GM23338 (cell line): ENCODE data around the gene RPS6KA5. TPM values are rescaled to one million over a fixed set of nuclear protein-coding genes. Genes with fewer than 3 reads are reported as not detected.

Experiments used
- ATAC-seq: fragments of 200-7000 bp; cut with Tn5 transposase; 3 replicates; pipeline ENCODE4 v1.9.1; 2020
- DNase-seq: peaks from one replicate; pipeline ENCODE4 v3.0.0-alpha.2; 2015; ENCODE audit warnings: low spot score
- H2AFZ ChIP-seq: fragments of 200-600 bp; sonication (generic); 2 replicates; pipeline ENCODE4 v1.8.0; 2016; ENCODE audit warnings: antibody characterized with exemption, mild to moderate bottlenecking, moderate library complexity
- H3F3A ChIP-seq: fragments of 200-600 bp; sonication (generic); replicated peaks from 2 replicates; pipeline ENCODE4 v1.8.0; 2017; ENCODE audit warnings: antibody characterized with exemption, mixed run types, low read depth
- H3K27ac ChIP-seq: fragments of 200-600 bp; sonication (generic); 2 replicates; pipeline ENCODE4 v1.6.1; 2016; ENCODE audit warnings: low read depth
- H3K27me3 ChIP-seq: fragments of 200-600 bp; sonication (generic); 2 replicates; pipeline ENCODE4 v1.8.0; 2016; ENCODE audit warnings: mild to moderate bottlenecking, mixed run types, moderate library complexity; ENCODE audit not compliant: insufficient read depth
- H3K36me3 ChIP-seq: fragments of 200-600 bp; sonication (generic); 2 replicates; pipeline ENCODE4 v1.8.0; 2016; ENCODE audit warnings: mild to moderate bottlenecking; ENCODE audit not compliant: insufficient read depth
- H3K4me1 ChIP-seq: fragments of 200-600 bp; sonication (generic); 2 replicates; pipeline ENCODE4 v1.8.0; 2016; ENCODE audit warnings: mild to moderate bottlenecking, moderate library complexity; ENCODE audit not compliant: insufficient read depth
- H3K4me2 ChIP-seq: fragments of 200-600 bp; sonication (generic); 2 replicates; pipeline ENCODE4 v1.7.1; 2017; ENCODE audit warnings: mixed run types
- H3K4me3 ChIP-seq: fragments of 200-600 bp; sonication (generic); 2 replicates; pipeline ENCODE4 v1.6.1; 2016; ENCODE audit warnings: mixed run types
- H3K79me2 ChIP-seq: fragments of 200-600 bp; sonication (generic); replicated peaks from 2 replicates; pipeline ENCODE4 v1.8.0; 2017; ENCODE audit warnings: mild to moderate bottlenecking; ENCODE audit not compliant: insufficient read depth
- H3K9me2 ChIP-seq: fragments of 200-600 bp; sonication (generic); 2 replicates; pipeline ENCODE4 v1.8.0; 2017; ENCODE audit not compliant: insufficient read depth
- H4K20me1 ChIP-seq: fragments of 200-600 bp; sonication (generic); replicated peaks from 2 replicates; pipeline ENCODE4 v1.8.0; 2017; ENCODE audit warnings: mild to moderate bottlenecking; ENCODE audit not compliant: insufficient read depth
- H3K27ac Mint-ChIP-seq: 2 replicates; pipeline ENCODE4 v1.8.0; 2020; ENCODE audit warnings: inconsistent platforms, mild to moderate bottlenecking, moderate library complexity, mixed read lengths
- H3K27me3 Mint-ChIP-seq: 3 replicates; pipeline ENCODE4 v1.8.0; 2022; ENCODE audit warnings: low read depth, mild to moderate bottlenecking, moderate library complexity, mixed read lengths, inconsistent platforms; ENCODE audit not compliant: insufficient read depth, poor library complexity
- H3K36me3 Mint-ChIP-seq: 3 replicates; pipeline ENCODE4 v1.8.0; 2021; ENCODE audit warnings: low read depth, mild to moderate bottlenecking, inconsistent platforms, moderate library complexity, mixed read lengths
- H3K4me1 Mint-ChIP-seq: 3 replicates; pipeline ENCODE4 v1.8.0; 2020; ENCODE audit warnings: mild to moderate bottlenecking, inconsistent platforms, mixed read lengths
- H3K4me3 Mint-ChIP-seq: 3 replicates; pipeline ENCODE4 v1.8.0; 2021; ENCODE audit warnings: moderate library complexity, mild to moderate bottlenecking, inconsistent platforms, mixed read lengths
- H3K9me3 Mint-ChIP-seq: 3 replicates; pipeline ENCODE4 v1.8.0; 2020; ENCODE audit warnings: moderate library complexity, mild to moderate bottlenecking, inconsistent platforms, mixed read lengths
- EZH2 ChIP-seq: fragments of 200-600 bp; sonication (generic); IDR thresholded peaks from one replicate; pipeline ENCODE4 v1.8.0; 2017; ENCODE audit warnings: antibody characterized with exemption, mild to moderate bottlenecking, low read depth; ENCODE audit not compliant: unreplicated experiment
- EZH2phosphoT487 ChIP-seq: fragments of 200-600 bp; sonication (generic); IDR thresholded peaks from one replicate; pipeline ENCODE4 v1.8.1; 2018; ENCODE audit warnings: antibody characterized with exemption; ENCODE audit not compliant: unreplicated experiment
- JUNB ChIP-seq: IDR thresholded peaks from one replicate; pipeline ENCODE4 v1.6.1; 2016; ENCODE audit warnings: antibody characterized with exemption; ENCODE audit not compliant: unreplicated experiment
- NANOG ChIP-seq: IDR thresholded peaks from 2 replicates; pipeline ENCODE4 v1.6.1; 2016; ENCODE audit warnings: antibody characterized with exemption, borderline replicate concordance
- STAT1 ChIP-seq: IDR thresholded peaks from one replicate; pipeline ENCODE4 v1.6.1; 2016; ENCODE audit warnings: antibody characterized with exemption; ENCODE audit not compliant: unreplicated experiment
- polyA plus RNA-seq: library from polyadenylated mRNA; unstranded; fragments of >200 nt; fragmentation: Nextera tagmentation; extraction: Ambion mirVana; gene quantifications from 2 replicates; pipeline ENCODE4 v1.2.1, GENCODE V29; 2016
- total RNA-seq: library from RNA; depleted of rRNA; stranded (reverse); fragments of >200 nt; shearing (Covaris generic); gene quantifications from 2 replicates; pipeline ENCODE4 v1.2.3, GENCODE V29; 2014
- TF ChIP-seq, protein P1 (sequence below): IDR thresholded peaks from 2 replicates; pipeline ENCODE4 v1.6.1; 2016; ENCODE audit warnings: antibody characterized with exemption
- TF ChIP-seq, protein P2 (sequence below), 2 experiments: fragments of 200-600 bp in 1 of 2; sonication (generic) in 1 of 2; conservative IDR thresholded peaks; 2 replicates each; pipeline versions ENCODE4 v1.5.1 to v1.6.1; 2016 to 2017; ENCODE audit warnings: antibody characterized with exemption in 2 of 2, low read depth in 2 of 2, mild to moderate bottlenecking in 2 of 2, moderate library complexity in 1 of 2
- TF ChIP-seq, protein P3 (sequence below): fragments of 250-450 bp; sonication (Bioruptor Pico); IDR thresholded peaks from 2 replicates; pipeline ENCODE4 v1.5.0; 2020; ENCODE audit warnings: mild to moderate bottlenecking, moderate library complexity

RPS6KA5 gene
- total and polyA plus RNA-seq, 2 experiments from 2014 or later = 2.1 to 2.4 TPM

DNA sequence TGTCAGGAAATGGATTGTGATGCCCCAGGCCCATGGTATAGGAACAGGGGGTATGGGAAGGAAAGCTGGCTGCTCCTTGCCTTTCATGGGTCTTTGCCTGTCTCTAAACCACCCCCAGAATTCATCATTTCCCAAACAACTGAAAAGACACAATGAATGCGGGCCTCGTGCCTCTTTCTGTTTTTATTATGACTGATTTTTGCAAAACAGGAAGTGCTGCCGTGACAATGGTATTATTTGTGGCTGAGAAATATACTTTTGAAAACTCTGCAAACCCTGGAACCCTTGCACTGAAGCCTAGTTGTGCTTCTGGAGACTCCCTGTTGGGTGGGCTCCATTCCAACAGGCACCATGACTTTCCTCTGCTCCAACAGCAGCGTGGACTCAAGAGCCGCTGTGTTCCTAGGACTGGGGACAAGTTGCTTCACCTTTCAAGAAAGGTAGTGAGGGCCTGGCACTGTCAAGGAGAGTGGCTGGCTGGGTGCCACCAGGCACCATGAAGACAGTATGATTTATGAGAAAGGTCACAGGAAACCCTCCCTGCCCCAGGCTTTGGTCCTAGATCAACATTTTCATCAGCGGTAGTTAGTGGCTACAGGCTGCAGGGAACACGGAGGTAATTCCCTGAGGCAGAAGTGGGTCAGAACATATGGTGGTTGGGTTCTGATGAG, 48.6 kb upstream of the RPS6KA5 start:
- H3K27me3 Mint-ChIP-seq = peaks cover 6% of the 10 kb centered on the region
- H3K4me1 Mint-ChIP-seq = peaks cover 25% of the 10 kb centered on the region
- H3K27ac ChIP-seq = no peak overlapping the region
- H3K27me3 ChIP-seq = no peaks in the 10 kb centered on the region
- no peaks in the 10 kb centered on the region for H4K20me1 ChIP-seq
- peaks cover 5% of the 10 kb centered on the region; the same call in 1 of the 2 replicates for H3K9me2 ChIP-seq
- no peak overlapping the region for H3K4me3 ChIP-seq
- peaks cover 7% of the 10 kb centered on the region for H3K4me1 ChIP-seq
- TF ChIP-seq STAT1 (no peak), EZH2phosphoT487 (no peak), EZH2 (no peak), NANOG (no peak), JUNB (no peak)
- TF ChIP-seq, protein P1, sequence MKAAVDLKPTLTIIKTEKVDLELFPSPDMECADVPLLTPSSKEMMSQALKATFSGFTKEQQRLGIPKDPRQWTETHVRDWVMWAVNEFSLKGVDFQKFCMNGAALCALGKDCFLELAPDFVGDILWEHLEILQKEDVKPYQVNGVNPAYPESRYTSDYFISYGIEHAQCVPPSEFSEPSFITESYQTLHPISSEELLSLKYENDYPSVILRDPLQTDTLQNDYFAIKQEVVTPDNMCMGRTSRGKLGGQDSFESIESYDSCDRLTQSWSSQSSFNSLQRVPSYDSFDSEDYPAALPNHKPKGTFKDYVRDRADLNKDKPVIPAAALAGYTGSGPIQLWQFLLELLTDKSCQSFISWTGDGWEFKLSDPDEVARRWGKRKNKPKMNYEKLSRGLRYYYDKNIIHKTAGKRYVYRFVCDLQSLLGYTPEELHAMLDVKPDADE = no peak
- TF ChIP-seq, protein P2, sequence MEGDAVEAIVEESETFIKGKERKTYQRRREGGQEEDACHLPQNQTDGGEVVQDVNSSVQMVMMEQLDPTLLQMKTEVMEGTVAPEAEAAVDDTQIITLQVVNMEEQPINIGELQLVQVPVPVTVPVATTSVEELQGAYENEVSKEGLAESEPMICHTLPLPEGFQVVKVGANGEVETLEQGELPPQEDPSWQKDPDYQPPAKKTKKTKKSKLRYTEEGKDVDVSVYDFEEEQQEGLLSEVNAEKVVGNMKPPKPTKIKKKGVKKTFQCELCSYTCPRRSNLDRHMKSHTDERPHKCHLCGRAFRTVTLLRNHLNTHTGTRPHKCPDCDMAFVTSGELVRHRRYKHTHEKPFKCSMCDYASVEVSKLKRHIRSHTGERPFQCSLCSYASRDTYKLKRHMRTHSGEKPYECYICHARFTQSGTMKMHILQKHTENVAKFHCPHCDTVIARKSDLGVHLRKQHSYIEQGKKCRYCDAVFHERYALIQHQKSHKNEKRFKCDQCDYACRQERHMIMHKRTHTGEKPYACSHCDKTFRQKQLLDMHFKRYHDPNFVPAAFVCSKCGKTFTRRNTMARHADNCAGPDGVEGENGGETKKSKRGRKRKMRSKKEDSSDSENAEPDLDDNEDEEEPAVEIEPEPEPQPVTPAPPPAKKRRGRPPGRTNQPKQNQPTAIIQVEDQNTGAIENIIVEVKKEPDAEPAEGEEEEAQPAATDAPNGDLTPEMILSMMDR (conservative IDR thresholded peaks at IDR 0.05; ENCODE audit: low read depth in 2 of 2) = no peak
- TF ChIP-seq, protein P3, sequence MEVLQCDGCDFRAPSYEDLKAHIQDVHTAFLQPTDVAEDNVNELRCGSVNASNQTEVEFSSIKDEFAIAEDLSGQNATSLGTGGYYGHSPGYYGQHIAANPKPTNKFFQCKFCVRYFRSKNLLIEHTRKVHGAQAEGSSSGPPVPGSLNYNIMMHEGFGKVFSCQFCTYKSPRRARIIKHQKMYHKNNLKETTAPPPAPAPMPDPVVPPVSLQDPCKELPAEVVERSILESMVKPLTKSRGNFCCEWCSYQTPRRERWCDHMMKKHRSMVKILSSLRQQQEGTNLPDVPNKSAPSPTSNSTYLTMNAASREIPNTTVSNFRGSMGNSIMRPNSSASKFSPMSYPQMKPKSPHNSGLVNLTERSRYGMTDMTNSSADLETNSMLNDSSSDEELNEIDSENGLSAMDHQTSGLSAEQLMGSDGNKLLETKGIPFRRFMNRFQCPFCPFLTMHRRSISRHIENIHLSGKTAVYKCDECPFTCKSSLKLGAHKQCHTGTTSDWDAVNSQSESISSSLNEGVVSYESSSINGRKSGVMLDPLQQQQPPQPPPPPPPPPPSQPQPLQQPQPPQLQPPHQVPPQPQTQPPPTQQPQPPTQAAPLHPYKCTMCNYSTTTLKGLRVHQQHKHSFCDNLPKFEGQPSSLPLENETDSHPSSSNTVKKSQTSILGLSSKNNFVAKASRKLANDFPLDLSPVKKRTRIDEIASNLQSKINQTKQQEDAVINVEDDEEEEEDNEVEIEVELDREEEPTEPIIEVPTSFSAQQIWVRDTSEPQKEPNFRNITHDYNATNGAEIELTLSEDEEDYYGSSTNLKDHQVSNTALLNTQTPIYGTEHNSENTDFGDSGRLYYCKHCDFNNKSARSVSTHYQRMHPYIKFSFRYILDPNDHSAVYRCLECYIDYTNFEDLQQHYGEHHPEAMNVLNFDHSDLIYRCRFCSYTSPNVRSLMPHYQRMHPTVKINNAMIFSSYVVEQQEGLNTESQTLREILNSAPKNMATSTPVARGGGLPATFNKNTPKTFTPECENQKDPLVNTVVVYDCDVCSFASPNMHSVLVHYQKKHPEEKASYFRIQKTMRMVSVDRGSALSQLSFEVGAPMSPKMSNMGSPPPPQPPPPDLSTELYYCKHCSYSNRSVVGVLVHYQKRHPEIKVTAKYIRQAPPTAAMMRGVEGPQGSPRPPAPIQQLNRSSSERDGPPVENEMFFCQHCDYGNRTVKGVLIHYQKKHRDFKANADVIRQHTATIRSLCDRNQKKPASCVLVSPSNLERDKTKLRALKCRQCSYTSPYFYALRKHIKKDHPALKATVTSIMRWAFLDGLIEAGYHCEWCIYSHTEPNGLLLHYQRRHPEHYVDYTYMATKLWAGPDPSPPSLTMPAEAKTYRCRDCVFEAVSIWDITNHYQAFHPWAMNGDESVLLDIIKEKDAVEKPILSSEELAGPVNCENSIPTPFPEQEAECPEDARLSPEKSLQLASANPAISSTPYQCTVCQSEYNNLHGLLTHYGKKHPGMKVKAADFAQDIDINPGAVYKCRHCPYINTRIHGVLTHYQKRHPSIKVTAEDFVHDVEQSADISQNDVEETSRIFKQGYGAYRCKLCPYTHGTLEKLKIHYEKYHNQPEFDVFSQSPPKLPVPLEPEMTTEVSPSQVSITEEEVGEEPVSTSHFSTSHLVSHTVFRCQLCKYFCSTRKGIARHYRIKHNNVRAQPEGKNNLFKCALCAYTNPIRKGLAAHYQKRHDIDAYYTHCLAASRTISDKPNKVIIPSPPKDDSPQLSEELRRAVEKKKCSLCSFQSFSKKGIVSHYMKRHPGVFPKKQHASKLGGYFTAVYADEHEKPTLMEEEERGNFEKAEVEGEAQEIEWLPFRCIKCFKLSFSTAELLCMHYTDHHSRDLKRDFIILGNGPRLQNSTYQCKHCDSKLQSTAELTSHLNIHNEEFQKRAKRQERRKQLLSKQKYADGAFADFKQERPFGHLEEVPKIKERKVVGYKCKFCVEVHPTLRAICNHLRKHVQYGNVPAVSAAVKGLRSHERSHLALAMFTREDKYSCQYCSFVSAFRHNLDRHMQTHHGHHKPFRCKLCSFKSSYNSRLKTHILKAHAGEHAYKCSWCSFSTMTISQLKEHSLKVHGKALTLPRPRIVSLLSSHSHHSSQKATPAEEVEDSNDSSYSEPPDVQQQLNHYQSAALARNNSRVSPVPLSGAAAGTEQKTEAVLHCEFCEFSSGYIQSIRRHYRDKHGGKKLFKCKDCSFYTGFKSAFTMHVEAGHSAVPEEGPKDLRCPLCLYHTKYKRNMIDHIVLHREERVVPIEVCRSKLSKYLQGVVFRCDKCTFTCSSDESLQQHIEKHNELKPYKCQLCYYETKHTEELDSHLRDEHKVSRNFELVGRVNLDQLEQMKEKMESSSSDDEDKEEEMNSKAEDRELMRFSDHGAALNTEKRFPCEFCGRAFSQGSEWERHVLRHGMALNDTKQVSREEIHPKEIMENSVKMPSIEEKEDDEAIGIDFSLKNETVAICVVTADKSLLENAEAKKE (CRISPR knock-in tag) = no peak
- H3F3A ChIP-seq = peaks cover 7% of the 10 kb centered on the region
- no peaks in the 10 kb centered on the region for H3K79me2 ChIP-seq
- no peak overlapping the region for H3K4me2 ChIP-seq
- no peak overlapping the region for H3K27ac Mint-ChIP-seq
- no peak overlapping the region for H3K4me3 Mint-ChIP-seq
- H3K36me3 ChIP-seq = no peaks in the 10 kb centered on the region
- no peaks in the 10 kb centered on the region for H3K9me3 Mint-ChIP-seq
- peaks cover 4% of the 10 kb centered on the region; the same call in 2 of the 3 replicates for H3K36me3 Mint-ChIP-seq
- DNase-seq (no peak), ATAC-seq (no peak)
- no peak overlapping the region for H2AFZ ChIP-seq
